KBM-7 (cell line): ENCODE results near the gene LDLRAP1.

Source experiments
- DNase-seq: peaks from one replicate; pipeline ENCODE4 v3.0.0-alpha.2; 2015
- in situ Hi-C: fragments of 300-500 bp; cut with MboI; formaldehyde crosslinking; loops from 2 replicates; pipeline ENCODE4 v1.14.3; 2020; ENCODE audit warnings: low sequenced_read_pairs, low pct_unique_long_range_greater_than_20kb, mixed read lengths

LDLRAP1 gene

GRCh38 chr1:25569597-25570396 is 26.4 kb downstream of the LDLRAP1 start:
- in situ Hi-C loops, result no loop called here
- DNase-seq, result no peak

- in situ Hi-C loops, result no loop called here
- no peak for DNase-seq
These were observed 27.6 kb downstream of the LDLRAP1 start for GRCh38 chr1:25570798-25571521.

GRCh38 chr1:25571522-25571970 is 28.1 kb downstream of the LDLRAP1 start:
- in situ Hi-C loops, result no loop called here
- no peak for DNase-seq

GRCh38 chr1:25572107-25572506 is 28.7 kb downstream of the LDLRAP1 start:
- no peak for DNase-seq
- in situ Hi-C loops, result no loop called here

GRCh38 chr1:25572708-25573590 is 29.5 kb downstream of the LDLRAP1 start:
- peak; percentile 50 for DNase-seq
- in situ Hi-C loops, result no loop called here

- DNase-seq, result no peak
- in situ Hi-C loops, result no loop called here
These were observed 30.2 kb downstream of the LDLRAP1 start for GRCh38 chr1:25573591-25573930.

- DNase-seq, result no peak
- in situ Hi-C loops, result no loop called here
These were observed 30.6 kb downstream of the LDLRAP1 start for GRCh38 chr1:25573961-25574360.

- in situ Hi-C loops, result no loop called here
- DNase-seq, result no peak
These were observed 31.8 kb downstream of the LDLRAP1 start for GRCh38 chr1:25575191-25575590.

- in situ Hi-C loops, result no loop called here
- DNase-seq, result no peak
These were observed 33.2 kb downstream of the LDLRAP1 start for GRCh38 chr1:25576459-25577133.

- DNase-seq, result no peak
- in situ Hi-C loops, result no loop called here
These were observed 33.9 kb downstream of the LDLRAP1 start for GRCh38 chr1:25577134-25577920.

GRCh38 chr1:25579292-25580252 is 36.2 kb downstream of the LDLRAP1 start:
- in situ Hi-C loops, result no loop called here
- DNase-seq, result no peak

- in situ Hi-C loops, result no loop called here
- DNase-seq, result peak; percentile 24
These were observed 37.5 kb downstream of the LDLRAP1 start for GRCh38 chr1:25580927-25581326.

- in situ Hi-C loops, result no loop called here
- DNase-seq, result no peak
These were observed 38.4 kb downstream of the LDLRAP1 start for GRCh38 chr1:25581764-25582163.

GRCh38 chr1:25583519-25584370 is 40.3 kb downstream of the LDLRAP1 start:
- in situ Hi-C loops, result no loop called here

GRCh38 chr1:25586181-25586588 is 42.8 kb downstream of the LDLRAP1 start:
- no peak for DNase-seq
- in situ Hi-C loops, result no loop called here

More at GRCh38 chr1:25583519-25584370, 40.3 kb downstream of the LDLRAP1 start:
- DNase-seq, result no peak

GRCh38 chr1:25587290-25587689 is 43.9 kb downstream of the LDLRAP1 start:
- in situ Hi-C loops, result no loop called here
- no peak for DNase-seq
